Right forelimb (tissue), 1 donor: ENCODE results near the gene SORCS2.

ENCODE experiments used
- DNase-seq: peaks from one replicate; pipeline ENCODE4 v3.0.0-alpha.2; 2018

SORCS2 gene

GRCh38 chr4:7224878-7225533, 32.7 kb downstream of the SORCS2 start:
- no peak for DNase-seq

- no peak for DNase-seq
Measured at GRCh38 chr4:7226439-7226838, 34.1 kb downstream of the SORCS2 start.

DNA sequence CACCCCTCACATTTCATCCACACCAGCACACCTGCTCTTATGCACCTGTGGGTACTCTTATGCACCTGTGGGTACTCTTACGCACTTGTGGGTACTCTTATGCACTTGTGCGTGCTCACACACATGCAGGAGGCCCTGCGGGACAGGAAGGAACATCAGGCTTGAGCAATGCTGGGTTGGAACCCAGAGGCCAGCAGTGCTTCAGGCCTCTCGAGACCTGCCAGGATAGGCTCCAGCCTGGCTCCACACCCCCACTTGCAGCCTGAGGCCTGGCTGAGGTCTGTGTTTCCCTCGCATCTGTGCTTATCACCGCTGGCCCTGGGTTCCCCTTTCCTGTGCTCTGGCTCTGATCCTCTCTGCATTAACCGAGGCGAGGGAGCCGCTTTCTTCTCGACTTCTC, 34.7 kb downstream of the SORCS2 start:
- no peak for DNase-seq

DNA sequence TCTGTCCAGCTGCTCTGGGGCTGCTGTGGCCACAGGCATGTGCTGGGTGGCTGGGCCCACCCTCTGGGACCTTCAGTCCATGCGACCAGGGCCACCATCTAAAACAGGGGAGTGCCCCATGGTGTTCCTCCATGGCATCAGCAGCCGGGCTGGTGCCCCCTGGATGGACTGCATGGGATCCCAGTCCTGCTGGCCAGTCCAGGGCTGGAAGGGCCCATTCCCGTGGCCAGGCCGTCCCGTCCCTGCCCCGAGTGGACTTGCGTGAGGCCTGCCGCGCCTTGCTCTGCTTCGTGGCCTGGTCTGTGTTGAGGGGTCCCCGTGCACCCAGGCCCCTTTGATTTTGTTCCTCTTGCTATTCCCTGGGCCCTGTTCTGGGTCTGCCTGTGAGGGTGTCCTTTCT, 36.4 kb downstream of the SORCS2 start:
- DNase-seq = no peak

DNA sequence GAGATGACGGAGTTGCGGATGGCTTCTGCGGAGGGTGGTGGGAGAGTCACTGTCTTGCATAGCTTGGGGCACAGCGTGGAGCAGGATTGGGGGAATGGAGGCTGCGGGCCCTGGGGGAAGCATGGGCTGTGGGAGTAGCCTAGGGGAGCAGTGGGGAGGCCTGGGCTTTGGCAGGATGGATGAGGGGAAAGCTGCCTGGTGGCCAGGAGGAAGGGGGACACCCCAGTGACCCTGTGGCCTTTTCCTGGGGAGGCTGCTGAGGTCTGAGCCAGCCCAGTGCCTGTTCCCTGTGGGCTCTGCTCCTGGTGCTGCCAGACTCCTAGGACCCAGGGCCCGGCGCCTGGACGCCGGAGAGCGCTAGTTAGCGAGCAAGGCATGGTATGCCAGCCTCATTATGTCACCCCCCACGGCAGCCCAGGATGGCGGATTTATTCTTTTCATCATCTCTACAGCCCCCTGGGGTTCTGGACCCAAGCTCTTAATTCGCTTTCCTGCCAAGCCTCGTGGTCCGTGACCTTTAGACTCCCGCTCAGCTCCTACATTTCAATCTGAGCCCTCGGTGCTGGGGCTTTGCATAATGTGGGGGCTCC, 39.8 kb downstream of the SORCS2 start:
- DNase-seq = no peak

- DNase-seq = no peak
Measured at GRCh38 chr4:7233006-7233580, 40.8 kb downstream of the SORCS2 start.

DNA sequence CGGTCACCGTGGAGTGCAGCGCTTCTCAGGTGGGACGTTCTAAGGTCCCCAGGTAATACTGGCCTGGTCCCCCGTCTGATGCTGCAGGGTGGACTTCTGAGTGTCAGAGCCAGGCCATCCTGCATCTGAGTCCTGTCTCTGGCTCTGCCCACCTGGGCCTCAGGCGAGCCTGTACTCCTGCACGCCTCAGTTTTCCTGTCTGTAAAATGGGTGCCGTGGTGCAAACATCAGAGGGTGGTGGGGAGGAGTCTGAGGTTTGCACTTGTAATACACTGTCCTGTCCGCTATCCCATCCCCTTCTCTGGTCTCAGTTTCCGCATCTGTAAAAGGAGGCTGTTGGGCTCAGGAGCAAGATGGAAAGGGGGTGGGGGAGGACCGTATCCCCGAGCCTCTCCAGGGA, 41.3 kb downstream of the SORCS2 start:
- DNase-seq = no peak

- no peak for DNase-seq
Measured at GRCh38 chr4:7234355-7235029, 42.2 kb downstream of the SORCS2 start.

DNA sequence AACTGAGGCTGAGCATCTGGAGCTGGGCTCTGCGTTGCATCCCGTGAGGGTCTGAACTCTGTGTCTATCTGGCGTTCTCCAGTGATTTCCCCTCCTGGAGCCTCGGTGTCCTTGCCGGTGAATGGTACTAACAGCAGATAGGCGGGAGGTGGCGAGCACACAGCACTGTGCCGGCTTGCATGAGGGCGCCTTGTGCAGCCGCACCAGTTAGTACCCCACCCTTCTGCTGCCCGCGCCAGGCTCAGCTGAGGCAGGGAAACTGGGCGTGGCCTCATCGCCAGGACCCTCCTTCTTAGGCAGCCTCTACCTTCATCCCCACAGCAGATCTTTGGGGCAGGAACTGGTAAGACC, 42.7 kb downstream of the SORCS2 start:
- DNase-seq = no peak

DNA sequence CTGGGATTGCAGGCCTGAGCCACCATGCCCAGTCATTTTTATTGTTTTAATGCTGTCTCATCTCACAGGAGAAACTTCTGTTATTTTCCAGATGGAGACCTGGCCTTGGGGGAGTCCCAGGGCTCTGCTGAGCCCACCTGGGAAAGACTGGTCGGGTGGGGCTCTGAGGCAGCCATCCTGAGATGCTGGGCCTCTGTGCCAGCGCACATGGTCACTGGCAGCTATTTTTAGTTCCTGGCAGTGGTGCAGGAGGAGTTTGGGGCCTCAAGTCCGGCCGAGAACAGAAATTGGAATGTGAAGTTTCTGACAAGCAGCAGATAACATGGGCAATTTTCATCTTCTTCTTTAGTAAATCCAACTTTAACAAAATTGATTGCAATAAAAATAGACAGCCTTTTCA, 44.5 kb downstream of the SORCS2 start:
- no peak for DNase-seq

- no peak for DNase-seq
Measured at GRCh38 chr4:7237873-7238272, 45.5 kb downstream of the SORCS2 start.

- DNase-seq = no peak
Measured at GRCh38 chr4:7238300-7238960, 46.1 kb downstream of the SORCS2 start.

DNA sequence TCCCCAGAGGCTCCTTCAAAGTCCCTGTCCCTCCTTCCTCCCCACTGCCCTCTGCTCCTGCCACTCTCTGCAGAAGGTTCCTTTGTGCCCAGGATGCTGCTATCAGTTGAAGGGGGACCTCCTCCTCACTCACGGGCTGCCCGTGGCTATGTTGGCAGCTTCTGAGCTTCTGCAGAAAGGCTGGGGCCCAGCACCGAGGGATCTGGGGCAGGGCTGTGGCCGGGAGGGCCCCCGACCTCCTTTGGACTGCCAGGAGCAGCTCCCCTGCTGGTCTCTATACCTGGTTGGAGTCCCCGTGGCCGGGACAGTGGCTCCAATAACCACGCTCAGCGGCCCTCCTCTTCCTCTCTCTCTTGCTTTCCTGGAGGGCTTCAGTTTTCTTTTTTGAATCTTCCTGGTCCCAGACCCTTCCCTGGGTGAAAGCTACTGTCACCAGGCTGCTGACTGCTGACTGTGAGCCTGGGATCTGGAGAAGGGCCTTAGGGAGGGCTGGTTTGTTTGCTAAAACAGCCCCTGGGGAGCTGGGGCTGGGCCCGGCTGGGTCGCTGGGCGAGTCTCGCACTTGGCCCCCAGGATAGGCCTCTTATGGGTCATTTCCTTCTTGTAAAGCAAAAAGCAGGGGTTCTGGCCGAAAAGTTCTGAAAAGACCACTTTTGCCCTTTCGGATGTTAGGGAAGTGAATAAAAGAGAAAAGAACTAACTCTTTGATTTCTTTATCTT, 46.9 kb downstream of the SORCS2 start:
- DNase-seq = no peak

GRCh38 chr4:7239844-7240243, 47.5 kb downstream of the SORCS2 start:
- DNase-seq = no peak

GRCh38 chr4:7240306-7240705, 48.0 kb downstream of the SORCS2 start:
- DNase-seq = no peak

- DNase-seq = no peak
Measured at GRCh38 chr4:7241597-7242125, 49.3 kb downstream of the SORCS2 start.

DNA sequence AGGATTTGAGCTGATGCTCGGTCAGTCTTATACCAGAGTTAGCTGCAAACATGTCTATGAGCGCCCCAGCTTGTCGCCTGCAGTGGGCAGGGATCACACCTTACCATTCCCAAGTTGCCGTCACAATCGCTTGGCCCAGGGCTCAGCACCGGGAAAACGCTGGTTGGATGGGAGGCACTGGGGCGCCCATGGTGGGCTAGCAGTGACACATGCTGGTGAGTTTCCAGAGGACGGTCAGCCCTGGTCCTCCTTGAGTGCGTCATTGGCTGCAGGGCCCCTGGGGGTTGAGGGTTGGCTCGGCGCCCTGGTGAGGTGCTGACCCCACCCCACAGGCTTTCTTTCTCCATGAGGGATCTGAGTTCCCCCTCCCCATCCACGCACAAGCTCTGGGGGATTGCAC, 50.4 kb downstream of the SORCS2 start:
- DNase-seq = no peak

GRCh38 chr4:7243609-7244330, 51.4 kb downstream of the SORCS2 start:
- no peak for DNase-seq

DNA sequence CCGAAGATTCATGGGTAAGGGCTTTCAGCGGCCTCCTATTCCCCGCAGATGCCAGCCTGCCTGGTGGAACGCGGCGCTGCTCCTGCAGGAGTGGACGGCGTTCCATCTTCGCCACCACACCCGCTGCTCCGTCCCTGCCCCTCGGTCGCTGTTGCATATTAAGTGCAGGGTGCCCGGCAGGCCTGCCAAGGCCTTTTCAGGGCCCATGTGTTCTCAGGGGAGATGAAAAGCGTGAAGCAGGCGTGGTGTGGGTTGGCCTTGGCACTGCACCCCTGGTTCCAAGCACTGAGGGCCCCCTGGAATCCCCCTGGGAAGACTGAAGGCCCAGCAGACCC, 52.0 kb downstream of the SORCS2 start:
- DNase-seq = no peak

- no peak for DNase-seq
Measured at GRCh38 chr4:7244751-7245320, 52.5 kb downstream of the SORCS2 start.

DNA sequence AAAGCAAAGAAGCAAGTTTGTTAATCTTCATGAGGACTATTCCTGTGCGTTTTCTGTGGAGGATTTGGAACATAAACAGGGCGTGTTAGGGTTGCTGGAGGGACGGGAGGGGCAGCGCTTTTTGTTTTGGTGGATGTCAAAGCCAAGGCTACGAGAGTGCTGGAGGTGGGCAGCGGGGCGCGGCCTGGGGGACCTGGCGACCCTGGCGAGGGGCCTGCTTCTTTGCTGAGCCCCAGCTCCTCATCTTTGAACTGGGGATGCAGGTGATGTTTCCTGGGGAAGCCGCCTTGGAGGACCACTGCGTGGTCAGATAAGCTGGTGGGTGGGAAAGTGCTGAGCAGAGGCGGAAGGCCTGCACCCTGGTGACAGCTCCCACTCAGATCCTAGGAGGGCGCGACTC, 55.2 kb downstream of the SORCS2 start:
- no peak for DNase-seq

DNA sequence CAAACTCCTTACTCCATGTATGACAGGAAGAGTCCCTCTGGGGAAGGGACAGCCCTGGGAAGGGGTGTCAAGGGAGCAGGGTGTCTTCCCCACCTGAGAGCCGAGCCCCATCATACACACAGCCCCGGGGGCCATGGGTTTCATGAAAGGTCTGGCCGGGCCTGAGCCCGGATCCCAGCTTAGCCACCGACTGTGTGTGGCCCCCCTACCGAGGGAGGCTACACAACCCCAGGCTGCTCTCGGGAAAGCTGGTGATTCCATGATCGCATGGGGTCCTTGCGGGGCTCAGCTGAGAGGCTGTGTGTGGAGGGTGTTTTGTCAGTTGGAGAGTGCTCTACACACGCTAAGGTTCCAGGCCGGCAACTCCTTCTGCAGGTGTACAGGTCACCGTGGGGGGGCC, 55.6 kb downstream of the SORCS2 start:
- no peak for DNase-seq
